HG03135 (cell line): Measurements from ENCODE around the gene CYP26B1.

Source experiments
- ATAC-seq: cut with Tn5 transposase; IDR thresholded peaks from one replicate; pipeline ENCODE4 v1.9.1; 2021; ENCODE audit warnings: mild to moderate bottlenecking, moderate library complexity; ENCODE audit not compliant: unreplicated experiment

The CYP26B1 gene

GRCh38 chr2:72147303-72147971, at the start of gene CYP26B1:
TSS of gene CYP26B1 (minus strand) at chr2:72147862. CDS start at chr2:72147834, 28 bp downstream.
- ATAC-seq, result no peak

GRCh38 chr2:72193723-72194122, 46.1 kb upstream of the CYP26B1 start:
- ATAC-seq, result no peak

- no peak for ATAC-seq
Measured at GRCh38 chr2:72191441-72191840, 43.8 kb upstream of the CYP26B1 start.

- no peak for ATAC-seq
Measured at GRCh38 chr2:72185206-72185605, 37.5 kb upstream of the CYP26B1 start.

- no peak for ATAC-seq
Measured at GRCh38 chr2:72183466-72183865, 35.8 kb upstream of the CYP26B1 start.

- ATAC-seq, result no peak
Measured at GRCh38 chr2:72183016-72183415, 35.4 kb upstream of the CYP26B1 start.

GRCh38 chr2:72182547-72182946, 34.9 kb upstream of the CYP26B1 start:
- ATAC-seq, result no peak

- no peak for ATAC-seq
Measured at GRCh38 chr2:72181616-72182015, 34.0 kb upstream of the CYP26B1 start.

- no peak for ATAC-seq
Measured at GRCh38 chr2:72180351-72180750, 32.7 kb upstream of the CYP26B1 start.

- no peak for ATAC-seq
Measured at GRCh38 chr2:72178551-72178950, 30.9 kb upstream of the CYP26B1 start.

GRCh38 chr2:72176281-72176680, 28.6 kb upstream of the CYP26B1 start:
- no peak for ATAC-seq

- no peak for ATAC-seq
Measured at GRCh38 chr2:72175636-72176035, 28.0 kb upstream of the CYP26B1 start.

- no peak for ATAC-seq
Measured at GRCh38 chr2:72173640-72174321, 26.1 kb upstream of the CYP26B1 start.

- ATAC-seq, result no peak
Measured at GRCh38 chr2:72172478-72172877, 24.8 kb upstream of the CYP26B1 start.

- ATAC-seq, result no peak
Measured at GRCh38 chr2:72166279-72166678, 18.6 kb upstream of the CYP26B1 start.

GRCh38 chr2:72165792-72166191, 18.1 kb upstream of the CYP26B1 start:
- ATAC-seq, result no peak

- no peak for ATAC-seq
Measured at GRCh38 chr2:72162574-72162973, 14.9 kb upstream of the CYP26B1 start.

GRCh38 chr2:72159211-72159993, 11.7 kb upstream of the CYP26B1 start:
- ATAC-seq, result no peak

- no peak for ATAC-seq
Measured at GRCh38 chr2:72157871-72158771, 10.5 kb upstream of the CYP26B1 start.

- no peak for ATAC-seq
Measured at GRCh38 chr2:72156872-72157271, 9.2 kb upstream of the CYP26B1 start.

- no peak for ATAC-seq
Measured at GRCh38 chr2:72155737-72156136, 8.1 kb upstream of the CYP26B1 start.
